GM19468 (cell line): Measurements from ENCODE around the gene TCL1B.

Source experiments
- ATAC-seq: cut with Tn5 transposase; IDR thresholded peaks from one replicate; pipeline ENCODE4 v1.9.1; 2021; ENCODE audit warnings: mild to moderate bottlenecking, moderate library complexity, moderate number of reproducible peaks; ENCODE audit not compliant: unreplicated experiment; ENCODE audit errors: extremely low read depth

The TCL1B gene, protein sequence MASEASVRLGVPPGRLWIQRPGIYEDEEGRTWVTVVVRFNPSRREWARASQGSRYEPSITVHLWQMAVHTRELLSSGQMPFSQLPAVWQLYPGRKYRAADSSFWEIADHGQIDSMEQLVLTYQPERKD

GRCh38 chr14:95685978-95686922, at the start of gene TCL1B:
Gene TCL1B (plus strand): TSS chr14:95686426. CDS start chr14:95686468, 42 bp downstream.
- no peak for ATAC-seq

GRCh38 chr14:95644981-95645380, 41.2 kb upstream of the TCL1B start:
- ATAC-seq = no peak

DNA sequence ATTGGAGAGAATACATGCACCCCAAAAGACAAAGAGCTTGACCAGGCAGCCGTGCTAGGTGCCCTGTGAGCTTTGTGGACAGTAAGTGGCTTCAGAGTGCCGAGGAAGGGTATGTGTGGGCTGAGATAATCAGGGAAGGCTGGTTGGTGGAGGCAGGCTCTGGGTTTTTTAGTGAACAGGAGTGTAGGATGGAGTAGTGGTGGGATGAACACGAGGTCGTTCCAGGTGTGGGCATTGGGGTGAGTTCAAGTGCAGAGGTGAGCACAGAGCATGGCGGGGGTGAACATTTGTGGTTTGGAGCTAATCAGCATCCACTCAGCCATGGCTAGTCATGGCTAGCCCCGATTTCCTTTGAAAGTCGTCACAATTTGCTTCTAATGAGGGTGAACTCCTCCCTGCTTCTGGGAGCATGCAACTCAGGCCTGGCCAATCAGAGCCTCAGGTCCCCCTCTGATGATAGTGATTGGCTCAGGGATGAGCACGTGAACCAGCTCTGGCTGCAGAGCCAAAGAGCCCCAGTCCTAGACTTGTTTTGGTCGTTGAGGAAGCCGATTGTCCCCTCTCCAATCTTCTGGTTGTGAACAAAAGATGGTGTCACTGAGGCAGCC, 40.7 kb upstream of the TCL1B start:
- no peak for ATAC-seq

GRCh38 chr14:95647926-95648325, 38.3 kb upstream of the TCL1B start:
- ATAC-seq = no peak

DNA sequence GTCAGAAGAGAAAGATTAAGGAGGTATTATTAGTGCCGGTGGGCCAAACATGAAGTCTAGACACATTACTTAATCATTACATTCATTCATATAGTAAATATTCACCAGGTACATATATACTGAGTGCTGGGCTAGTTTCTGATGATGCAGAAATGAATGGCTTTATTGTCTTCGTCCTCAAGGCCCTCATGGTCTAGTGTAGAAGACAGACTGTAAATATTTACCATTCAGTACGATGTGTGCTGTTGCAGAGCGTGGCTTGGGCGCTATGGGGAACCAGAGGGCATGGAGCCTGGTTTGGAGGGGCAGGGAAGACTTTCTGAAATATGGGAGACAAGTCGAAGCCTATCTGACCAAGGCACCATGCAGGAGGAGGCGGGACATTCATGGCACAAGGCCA, 37.0 kb upstream of the TCL1B start:
- ATAC-seq = no peak

DNA sequence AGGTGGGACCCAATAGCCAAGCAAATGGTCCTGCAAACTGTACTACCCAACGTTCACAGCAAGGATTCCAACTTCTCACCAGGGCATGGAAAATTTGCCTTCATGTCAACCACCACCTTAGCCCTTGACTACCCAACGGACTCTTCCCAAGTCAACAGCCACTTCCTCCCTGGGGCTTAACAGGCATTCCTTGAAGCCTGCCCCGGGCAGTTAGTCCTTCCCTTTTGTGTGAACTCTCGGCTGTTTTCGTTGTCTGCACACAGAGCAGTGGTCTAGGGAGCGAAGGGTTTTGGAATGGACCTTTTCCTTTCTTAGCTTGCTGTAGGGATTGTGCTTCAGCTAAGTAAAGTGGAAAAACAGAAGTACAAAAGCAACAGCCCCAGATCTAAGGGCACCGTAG, 35.2 kb upstream of the TCL1B start:
- no peak for ATAC-seq

GRCh38 chr14:95651821-95652583, 34.2 kb upstream of the TCL1B start:
- ATAC-seq = no peak

DNA sequence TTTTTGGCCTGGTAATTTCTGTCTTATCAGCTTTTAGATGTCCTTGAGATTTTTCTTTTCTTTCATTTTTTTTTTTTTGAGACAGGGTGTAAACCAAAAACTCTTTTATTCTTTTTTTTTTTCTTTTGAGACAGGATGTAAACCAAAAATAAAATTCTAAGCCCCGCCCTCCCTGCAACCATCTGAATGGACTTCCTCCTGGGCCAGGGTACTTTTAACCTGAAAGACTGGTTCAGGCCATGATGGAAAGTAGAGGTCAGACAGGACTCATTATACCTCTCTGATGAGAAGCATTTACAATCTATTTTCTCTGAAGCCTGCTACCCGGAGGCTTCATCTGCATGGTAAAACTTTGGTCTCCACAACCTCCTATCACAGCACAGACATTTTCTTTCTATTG, 33.5 kb upstream of the TCL1B start:
- ATAC-seq = no peak

DNA sequence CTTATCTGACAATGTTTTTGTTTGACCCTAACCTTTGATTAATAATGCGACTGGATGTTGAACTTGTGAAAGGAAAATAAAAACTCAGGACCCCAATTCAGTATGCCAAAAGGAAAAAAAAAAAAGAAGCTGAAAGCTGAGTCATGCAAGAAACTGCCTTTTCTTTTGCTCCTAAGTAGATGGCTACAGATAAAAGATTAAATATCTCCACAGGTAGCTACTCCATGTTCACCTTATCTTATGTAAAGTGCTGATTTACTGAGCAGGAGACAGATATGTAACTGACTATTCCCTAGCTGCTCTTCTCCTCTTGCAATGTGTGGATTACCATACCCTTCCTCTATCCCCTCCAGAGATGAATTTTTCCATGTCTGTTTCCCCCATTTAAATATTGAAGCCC, 30.8 kb upstream of the TCL1B start:
- ATAC-seq = no peak

DNA sequence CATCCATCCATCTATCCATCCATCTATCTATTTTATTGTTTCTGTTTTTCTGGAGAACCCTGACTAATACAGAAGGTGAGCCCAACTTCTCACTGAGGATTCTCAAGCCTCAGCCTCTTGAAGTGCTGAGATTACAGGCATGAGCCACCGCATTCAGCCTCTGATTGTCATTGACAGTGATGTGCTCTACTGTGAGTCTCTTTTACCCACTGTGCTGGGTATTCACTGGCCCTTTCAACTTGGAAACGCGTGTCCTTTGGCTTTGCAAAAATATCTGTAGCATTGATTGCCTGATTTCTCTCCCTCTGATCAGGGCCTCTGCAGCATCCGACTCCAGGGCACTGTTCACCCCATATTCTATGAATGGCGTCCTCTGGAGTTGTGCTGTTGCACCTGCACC, 29.6 kb upstream of the TCL1B start:
- ATAC-seq = no peak

DNA sequence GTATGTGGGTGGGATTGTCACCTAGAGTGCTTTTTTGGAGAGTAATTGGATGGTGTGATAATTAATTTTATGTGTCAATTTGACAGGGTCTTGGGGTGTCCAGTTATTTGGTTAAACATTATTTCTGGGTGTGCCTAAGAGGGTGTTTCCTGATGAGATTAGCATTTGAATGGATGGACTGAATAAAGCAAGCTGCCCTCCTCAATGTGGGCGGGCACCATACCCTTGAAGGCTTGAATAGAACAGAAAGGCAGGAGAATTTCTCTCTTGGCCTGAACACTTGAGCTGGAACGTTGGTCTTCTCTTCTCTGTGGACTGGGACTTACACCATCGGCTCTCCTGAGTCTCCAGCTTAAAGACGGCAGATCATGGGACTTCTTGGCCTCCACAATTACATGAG, 28.8 kb upstream of the TCL1B start:
- ATAC-seq = no peak

- no peak for ATAC-seq
Measured at GRCh38 chr14:95659293-95659989, 26.8 kb upstream of the TCL1B start.

DNA sequence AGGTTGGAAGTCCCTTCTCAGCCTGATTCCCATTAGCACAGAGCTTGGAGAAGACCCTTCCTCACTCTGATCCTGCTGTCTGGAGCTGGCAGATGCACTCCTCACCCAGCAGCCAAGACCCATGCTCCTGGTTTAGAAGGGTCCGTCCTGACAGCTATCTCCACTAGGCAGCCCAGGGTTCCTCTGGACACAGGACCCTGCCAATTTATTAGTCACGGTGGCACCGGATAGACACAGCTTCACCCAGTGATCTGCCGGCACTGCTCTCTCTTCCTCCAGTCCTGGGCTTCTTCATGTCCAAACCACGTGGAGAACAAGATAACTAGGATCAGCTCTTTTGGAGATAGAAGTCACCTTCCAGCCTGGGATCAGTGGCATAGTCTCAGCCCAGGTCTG, 26.2 kb upstream of the TCL1B start:
- ATAC-seq = no peak

- ATAC-seq = no peak
Measured at GRCh38 chr14:95660651-95661515, 25.3 kb upstream of the TCL1B start.

DNA sequence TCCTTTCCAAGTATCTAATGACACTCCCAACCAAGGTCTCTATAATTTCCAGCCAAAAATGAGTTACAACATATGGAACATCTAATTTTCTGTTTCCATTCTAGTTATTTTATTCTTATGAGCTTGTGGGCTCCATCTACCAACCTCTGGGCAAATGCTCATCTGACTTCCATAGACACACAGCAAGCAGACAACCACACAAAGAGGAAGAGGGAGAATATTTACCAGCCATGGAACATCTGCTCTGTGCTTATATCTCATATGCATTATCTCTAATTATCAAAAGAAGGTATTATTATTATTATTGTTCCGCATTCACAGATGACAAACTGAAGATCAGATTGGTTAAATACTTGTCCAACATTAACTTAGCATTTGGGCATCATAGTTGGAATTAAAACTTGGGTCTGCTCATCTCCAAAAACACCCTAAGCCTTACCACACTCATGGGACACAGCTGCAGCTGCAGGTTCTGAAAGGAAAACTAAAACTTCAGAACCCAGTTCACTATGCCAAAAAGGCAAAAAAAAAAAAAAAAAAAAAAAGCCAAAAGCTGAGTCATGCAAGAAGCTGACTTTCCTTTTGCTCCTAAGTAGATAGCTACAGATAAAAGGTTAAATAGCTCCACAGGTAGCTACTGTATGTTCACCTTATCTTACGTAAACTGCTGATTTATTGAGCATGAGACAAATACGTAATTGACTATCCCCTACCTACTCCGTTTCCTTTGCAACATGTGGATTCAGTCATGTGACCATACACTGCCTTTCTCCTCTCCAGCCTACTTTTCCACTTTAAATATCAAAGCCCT, 23.6 kb upstream of the TCL1B start:
- ATAC-seq = peak; percentile 23

- no peak for ATAC-seq
Measured at GRCh38 chr14:95663226-95663797, 22.9 kb upstream of the TCL1B start.

DNA sequence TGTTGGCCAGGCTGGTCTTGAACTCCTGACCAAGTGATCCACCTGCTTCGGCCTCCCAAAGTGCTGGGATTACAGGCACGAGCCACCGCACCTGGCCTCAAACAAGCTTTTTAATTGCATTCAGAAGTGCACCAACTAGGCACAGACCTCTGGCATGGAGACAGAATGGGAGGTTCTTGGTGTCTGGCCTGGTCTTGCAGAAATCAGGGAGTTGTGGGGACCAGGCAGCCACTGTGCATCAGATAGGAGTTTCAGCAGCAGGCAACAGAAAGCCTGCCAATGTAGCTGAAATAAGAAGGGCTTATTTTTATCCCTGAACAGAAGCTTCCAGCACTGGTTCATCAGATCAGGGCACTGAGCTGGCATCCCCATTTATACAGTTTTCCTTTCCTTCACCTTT, 22.2 kb upstream of the TCL1B start:
- ATAC-seq = no peak

GRCh38 chr14:95664546-95664945, 21.7 kb upstream of the TCL1B start:
- ATAC-seq = peak; percentile 26
